GM12878 (cell line): ENCODE data around the gene CTNNBIP1.

Experiments
- CBX3 ChIP-seq: fragments of 200-600 bp; sonication (generic); IDR thresholded peaks from 2 replicates; pipeline ENCODE4 v1.6.1; 2016; ENCODE audit warnings: low read depth, borderline replicate concordance
- MEF2A ChIP-seq: IDR thresholded peaks from 2 replicates; pipeline ENCODE4 v1.6.1; 2011; ENCODE audit warnings: low read depth, mild to moderate bottlenecking, low read length, moderate library complexity; ENCODE audit not compliant: insufficient read depth
- MXI1 ChIP-seq: fragments of 150-350 bp; IDR thresholded peaks from 2 replicates; pipeline ENCODE4 v1.6.1; 2011; ENCODE audit warnings: low read depth, mild to moderate bottlenecking, inconsistent platforms, low read length, improper control_type of control experiment
- RCOR1 ChIP-seq: conservative IDR thresholded peaks from 2 replicates; pipeline ENCODE4 v1.6.1; 2012; ENCODE audit warnings: low read depth, low read length, improper control_type of control experiment
- RFX5 ChIP-seq: IDR thresholded peaks from 2 replicates; pipeline ENCODE4 v1.6.1; 2011; ENCODE audit warnings: low read depth, low read length, improper control_type of control experiment
- SUPT20H ChIP-seq: IDR thresholded peaks from 2 replicates; pipeline ENCODE4 v1.6.1; 2011; ENCODE audit warnings: low read depth, mild to moderate bottlenecking, low read length, moderate library complexity, borderline replicate concordance; ENCODE audit not compliant: control insufficient read depth
- TCF7 ChIP-seq: IDR thresholded peaks from 2 replicates; pipeline ENCODE4 v1.6.1; 2014; ENCODE audit warnings: antibody characterized with exemption, borderline replicate concordance
- TF ChIP-seq, protein P1 (sequence below), 3 experiments: IDR thresholded peaks in 2 of 3; conservative IDR thresholded peaks in 1 of 3; 2 replicates each; pipeline ENCODE4 v1.5.1; 2011; ENCODE audit warnings: low read depth in 3 of 3, low read length in 3 of 3, mild to moderate bottlenecking in 3 of 3, control low read depth in 2 of 3, moderate library complexity in 2 of 3, inconsistent platforms in 1 of 3, mixed read lengths in 1 of 3; ENCODE audit not compliant: control insufficient read depth in 2 of 3, insufficient read depth in 1 of 3; ENCODE audit errors: extremely low read depth in 1 of 3
- TF ChIP-seq, protein P2 (sequence below): IDR thresholded peaks from 2 replicates; pipeline ENCODE4 v1.6.1; 2011; ENCODE audit warnings: borderline replicate concordance, low read depth, mild to moderate bottlenecking, moderate library complexity, mixed read lengths, low read length; ENCODE audit not compliant: insufficient read depth; ENCODE audit errors: extremely low read length

DNA sequence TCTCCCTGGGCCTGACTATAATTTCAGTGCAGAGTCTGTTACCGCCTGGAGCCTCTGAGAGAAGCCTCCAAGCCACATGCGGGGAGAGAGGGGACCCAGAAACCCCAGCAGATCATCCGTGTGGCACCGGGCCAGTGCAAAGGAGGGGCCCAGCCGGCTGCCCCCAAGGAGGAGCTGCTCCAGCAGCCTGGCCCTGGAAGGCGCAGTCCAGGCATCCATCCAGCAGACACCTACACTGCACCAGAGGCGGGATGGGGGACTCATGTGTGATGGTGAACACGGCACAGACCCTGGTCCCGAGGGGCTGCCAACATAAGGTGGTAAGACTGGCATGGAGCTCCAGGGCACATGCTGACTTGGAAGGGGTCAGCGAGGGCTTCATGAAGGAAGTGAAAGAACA lies 46.7 kb downstream of the CTNNBIP1 start:
- TF ChIP-seq RCOR1 (no peak), MXI1 (no peak), CBX3 (no peak), TCF7 (no peak), RFX5 (no peak), MEF2A (no peak), SUPT20H (no peak)
- TF ChIP-seq, protein P1, sequence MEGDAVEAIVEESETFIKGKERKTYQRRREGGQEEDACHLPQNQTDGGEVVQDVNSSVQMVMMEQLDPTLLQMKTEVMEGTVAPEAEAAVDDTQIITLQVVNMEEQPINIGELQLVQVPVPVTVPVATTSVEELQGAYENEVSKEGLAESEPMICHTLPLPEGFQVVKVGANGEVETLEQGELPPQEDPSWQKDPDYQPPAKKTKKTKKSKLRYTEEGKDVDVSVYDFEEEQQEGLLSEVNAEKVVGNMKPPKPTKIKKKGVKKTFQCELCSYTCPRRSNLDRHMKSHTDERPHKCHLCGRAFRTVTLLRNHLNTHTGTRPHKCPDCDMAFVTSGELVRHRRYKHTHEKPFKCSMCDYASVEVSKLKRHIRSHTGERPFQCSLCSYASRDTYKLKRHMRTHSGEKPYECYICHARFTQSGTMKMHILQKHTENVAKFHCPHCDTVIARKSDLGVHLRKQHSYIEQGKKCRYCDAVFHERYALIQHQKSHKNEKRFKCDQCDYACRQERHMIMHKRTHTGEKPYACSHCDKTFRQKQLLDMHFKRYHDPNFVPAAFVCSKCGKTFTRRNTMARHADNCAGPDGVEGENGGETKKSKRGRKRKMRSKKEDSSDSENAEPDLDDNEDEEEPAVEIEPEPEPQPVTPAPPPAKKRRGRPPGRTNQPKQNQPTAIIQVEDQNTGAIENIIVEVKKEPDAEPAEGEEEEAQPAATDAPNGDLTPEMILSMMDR (IDR thresholded peaks at IDR 0.05 in 2 of 3, conservative IDR thresholded peaks at IDR 0.05 in 1 of 3; ENCODE audit: control insufficient read depth in 2 of 3, extremely low read depth in 1 of 3, insufficient read depth in 1 of 3, low read depth in 3 of 3, low read length in 3 of 3) = no peak
- TF ChIP-seq, protein P2, sequence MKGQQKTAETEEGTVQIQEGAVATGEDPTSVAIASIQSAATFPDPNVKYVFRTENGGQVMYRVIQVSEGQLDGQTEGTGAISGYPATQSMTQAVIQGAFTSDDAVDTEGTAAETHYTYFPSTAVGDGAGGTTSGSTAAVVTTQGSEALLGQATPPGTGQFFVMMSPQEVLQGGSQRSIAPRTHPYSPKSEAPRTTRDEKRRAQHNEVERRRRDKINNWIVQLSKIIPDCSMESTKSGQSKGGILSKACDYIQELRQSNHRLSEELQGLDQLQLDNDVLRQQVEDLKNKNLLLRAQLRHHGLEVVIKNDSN = no peak
